ENCODE measurements around the gene KMT2D.

The KMT2D gene

GRCh38 chr12:49036029-49036428 is 24.6 kb downstream of the KMT2D start:
- no peak for DNase-seq (ENCODE audit: low read depth in 2 of 3, low spot score in 1 of 3)

- no peak for DNase-seq (ENCODE audit: low read depth in 2 of 3, low spot score in 1 of 3)
Observed at GRCh38 chr12:49034286-49034622, 26.3 kb downstream of the KMT2D start.

- DNase-seq (ENCODE audit: low read depth in 2 of 3, low spot score in 1 of 3), result no peak
Observed at GRCh38 chr12:49033611-49034285, 26.8 kb downstream of the KMT2D start.

- no peak for DNase-seq (ENCODE audit: low read depth in 2 of 3, low spot score in 1 of 3)
Observed at GRCh38 chr12:49032679-49033447, 27.7 kb downstream of the KMT2D start.

GRCh38 chr12:49032276-49032675 is 28.3 kb downstream of the KMT2D start:
- DNase-seq (ENCODE audit: low read depth in 2 of 3, low spot score in 1 of 3), result no peak

- no peak for DNase-seq (ENCODE audit: low read depth in 2 of 3, low spot score in 1 of 3)
Observed at GRCh38 chr12:49031573-49032161, 28.9 kb downstream of the KMT2D start.

- DNase-seq (ENCODE audit: low read depth in 2 of 3, low spot score in 1 of 3), result no peak
Observed at GRCh38 chr12:49030714-49031572, 29.7 kb downstream of the KMT2D start.

DNA sequence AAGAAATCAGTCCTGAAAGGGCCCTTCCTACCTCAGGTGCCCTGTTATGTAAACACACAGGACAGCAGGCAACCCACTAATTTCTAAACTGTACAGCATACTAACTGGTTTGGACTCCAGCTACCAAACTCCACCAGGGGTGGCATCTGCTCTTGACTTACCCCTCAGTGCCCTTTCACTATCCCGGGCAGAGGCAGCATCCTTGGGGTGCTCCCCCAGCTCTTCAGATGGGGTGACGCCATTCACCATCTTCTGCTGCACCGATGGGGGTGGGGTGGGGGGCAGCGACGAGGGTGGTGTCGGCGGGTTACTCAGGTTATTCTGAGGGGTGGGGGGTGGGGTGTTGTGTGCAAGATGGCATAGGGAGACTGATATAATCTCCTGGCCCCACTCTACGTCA is 30.5 kb downstream of the KMT2D start:
- DNase-seq (ENCODE audit: low read depth in 2 of 3, low spot score in 1 of 3), result no peak

DNA sequence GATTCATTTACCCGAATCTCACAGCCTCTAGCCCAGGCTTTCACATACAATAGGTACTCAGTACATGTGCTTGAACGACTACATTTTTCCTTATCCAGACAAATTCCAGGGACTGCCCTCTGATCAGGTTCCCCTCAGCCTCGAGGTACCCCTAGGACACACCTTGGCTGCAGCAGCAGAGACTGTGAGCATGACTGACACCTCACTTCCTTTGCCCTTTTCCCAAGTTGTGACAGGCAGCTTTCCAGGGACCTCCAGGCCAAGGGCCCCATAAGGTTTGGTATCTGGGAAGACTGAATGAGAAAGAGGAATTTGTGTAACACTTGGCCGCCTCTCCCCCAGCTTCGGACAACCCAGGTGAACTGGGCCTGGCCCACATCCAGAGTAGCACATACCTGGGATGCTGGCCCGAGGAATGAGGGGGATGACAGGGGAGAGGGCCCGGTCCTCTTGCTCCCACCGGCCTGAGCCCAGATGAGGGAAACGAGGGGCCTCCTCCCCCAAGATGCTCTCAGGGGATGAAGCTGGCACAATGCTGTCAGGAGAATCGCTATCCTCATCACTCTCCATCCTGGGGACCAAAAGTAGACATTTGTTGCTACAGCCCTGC is 31.8 kb downstream of the KMT2D start:
- DNase-seq (ENCODE audit: low read depth in 2 of 3, low spot score in 1 of 3), result no peak

- DNase-seq (ENCODE audit: low read depth in 2 of 3, low spot score in 1 of 3), result no peak
Observed at GRCh38 chr12:49027846-49028555, 32.6 kb downstream of the KMT2D start.

- no peak for DNase-seq (ENCODE audit: low read depth in 2 of 3, low spot score in 1 of 3)
Observed at GRCh38 chr12:49026678-49027480, 33.7 kb downstream of the KMT2D start.

DNA sequence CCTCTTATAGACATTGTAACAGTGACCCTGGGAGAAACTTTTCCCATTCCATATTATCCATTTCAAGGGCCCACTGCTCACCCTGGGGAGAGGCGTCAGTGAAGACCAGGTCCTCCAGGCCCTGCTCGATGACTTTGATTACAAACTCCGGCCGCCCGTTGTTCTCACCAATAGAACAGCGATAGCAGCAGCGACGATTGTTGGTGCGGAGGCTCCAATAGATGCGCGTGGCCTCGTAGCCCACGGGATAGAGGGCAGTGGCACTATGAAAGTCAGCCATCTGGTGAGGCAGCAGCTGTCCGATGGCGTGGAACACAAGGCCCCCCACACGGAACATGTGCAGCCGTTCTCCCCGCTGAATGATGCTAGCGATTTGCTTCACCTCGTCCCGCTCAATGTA is 34.5 kb downstream of the KMT2D start:
- DNase-seq (ENCODE audit: low read depth in 2 of 3, low spot score in 1 of 3), result no peak

- DNase-seq (ENCODE audit: low read depth in 2 of 3, low spot score in 1 of 3), result no peak
Observed at GRCh38 chr12:49025463-49025862, 35.1 kb downstream of the KMT2D start.

DNA sequence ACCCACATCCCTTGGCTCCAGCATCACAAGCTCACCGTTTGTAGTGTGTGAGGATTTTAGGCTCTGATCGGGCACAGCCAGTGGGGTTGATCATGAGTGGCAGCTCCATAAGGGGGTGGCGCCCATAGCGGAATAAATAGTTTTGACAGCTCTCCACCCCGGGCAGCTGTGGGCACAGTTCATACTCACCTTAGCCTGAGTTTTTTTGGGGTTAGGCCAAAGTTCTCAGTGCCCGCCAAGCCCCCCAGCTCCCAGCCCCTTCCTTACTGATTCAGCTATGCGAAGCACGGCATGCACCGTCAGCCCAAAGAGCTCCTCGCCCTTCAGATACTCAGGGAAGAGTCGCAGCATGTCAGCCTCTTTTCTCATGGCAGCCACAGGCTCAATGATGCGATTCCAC is 36.1 kb downstream of the KMT2D start:
- DNase-seq (ENCODE audit: low read depth in 2 of 3, low spot score in 1 of 3), result no peak

GRCh38 chr12:49023812-49024211 is 36.8 kb downstream of the KMT2D start:
- DNase-seq (ENCODE audit: low read depth in 2 of 3, low spot score in 1 of 3), result no peak

GRCh38 chr12:49022558-49023178 is 37.9 kb downstream of the KMT2D start:
- DNase-seq (ENCODE audit: low read depth in 2 of 3, low spot score in 1 of 3), result no peak

DNA sequence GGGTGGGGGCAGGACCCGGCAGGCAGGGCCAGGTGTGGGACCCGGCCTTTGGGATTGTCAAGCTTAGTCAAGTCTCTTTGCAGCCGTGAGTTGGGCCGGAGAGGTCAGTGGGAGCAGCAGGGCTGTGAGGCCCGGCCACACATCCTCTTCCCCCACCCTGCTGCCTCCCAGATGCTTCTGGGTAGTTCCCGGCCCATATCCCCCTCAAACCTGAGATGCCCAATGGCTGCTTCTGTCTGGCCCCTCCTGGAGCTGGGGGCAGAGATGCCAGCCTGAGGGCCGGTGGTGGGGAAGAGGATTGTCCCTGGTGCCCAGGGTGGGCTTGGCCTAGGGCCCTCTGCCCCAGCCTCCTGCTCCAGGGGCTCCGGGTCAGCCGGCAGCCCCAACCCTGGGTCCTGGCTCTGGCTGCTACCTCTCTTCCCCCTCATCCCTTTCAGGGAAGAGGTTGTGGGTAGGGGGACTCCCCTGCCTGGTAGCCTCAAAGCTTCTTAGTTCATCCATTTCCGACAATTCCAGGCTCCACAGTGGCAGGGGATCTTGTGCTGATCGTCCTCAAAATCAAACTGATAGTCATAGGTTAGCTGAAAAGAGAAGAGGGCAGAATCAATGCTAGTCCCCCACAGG is 39.2 kb downstream of the KMT2D start:
- no peak for DNase-seq (ENCODE audit: low read depth in 2 of 3, low spot score in 1 of 3)

- no peak for DNase-seq (ENCODE audit: low read depth in 2 of 3, low spot score in 1 of 3)
Observed at GRCh38 chr12:49020441-49020840, 40.2 kb downstream of the KMT2D start.

All from stimulated activated CD4-positive, alpha-beta T cell treated with anti-CD3 and anti-CD28 coated beads, Interleukin-12 subunit alpha, Interleukin-12 subunit beta, amount 100 ng/mL, for 48 hours (primary cell).